GM23338 (cell line): Measurements from ENCODE around the gene REEP5. TPM values are rescaled to one million over a fixed set of nuclear protein-coding genes. Genes with fewer than 3 reads are reported as not detected.

Source experiments
- ATAC-seq: fragments of 200-7000 bp; cut with Tn5 transposase; 3 replicates; pipeline ENCODE4 v1.9.1; 2020
- DNase-seq: peaks from one replicate; pipeline ENCODE4 v3.0.0-alpha.2; 2015; ENCODE audit warnings: low spot score
- H2AFZ ChIP-seq: fragments of 200-600 bp; sonication (generic); 2 replicates; pipeline ENCODE4 v1.8.0; 2016; ENCODE audit warnings: antibody characterized with exemption, mild to moderate bottlenecking, moderate library complexity
- H3F3A ChIP-seq: fragments of 200-600 bp; sonication (generic); replicated peaks from 2 replicates; pipeline ENCODE4 v1.8.0; 2017; ENCODE audit warnings: antibody characterized with exemption, mixed run types, low read depth
- H3K27ac ChIP-seq: fragments of 200-600 bp; sonication (generic); 2 replicates; pipeline ENCODE4 v1.6.1; 2016; ENCODE audit warnings: low read depth
- H3K27me3 ChIP-seq: fragments of 200-600 bp; sonication (generic); 2 replicates; pipeline ENCODE4 v1.8.0; 2016; ENCODE audit warnings: mild to moderate bottlenecking, mixed run types, moderate library complexity; ENCODE audit not compliant: insufficient read depth
- H3K36me3 ChIP-seq: fragments of 200-600 bp; sonication (generic); 2 replicates; pipeline ENCODE4 v1.8.0; 2016; ENCODE audit warnings: mild to moderate bottlenecking; ENCODE audit not compliant: insufficient read depth
- H3K4me1 ChIP-seq: fragments of 200-600 bp; sonication (generic); 2 replicates; pipeline ENCODE4 v1.8.0; 2016; ENCODE audit warnings: mild to moderate bottlenecking, moderate library complexity; ENCODE audit not compliant: insufficient read depth
- H3K4me2 ChIP-seq: fragments of 200-600 bp; sonication (generic); 2 replicates; pipeline ENCODE4 v1.7.1; 2017; ENCODE audit warnings: mixed run types
- H3K4me3 ChIP-seq: fragments of 200-600 bp; sonication (generic); 2 replicates; pipeline ENCODE4 v1.6.1; 2016; ENCODE audit warnings: mixed run types
- H3K79me2 ChIP-seq: fragments of 200-600 bp; sonication (generic); replicated peaks from 2 replicates; pipeline ENCODE4 v1.8.0; 2017; ENCODE audit warnings: mild to moderate bottlenecking; ENCODE audit not compliant: insufficient read depth
- H3K9me2 ChIP-seq: fragments of 200-600 bp; sonication (generic); 2 replicates; pipeline ENCODE4 v1.8.0; 2017; ENCODE audit not compliant: insufficient read depth
- H4K20me1 ChIP-seq: fragments of 200-600 bp; sonication (generic); replicated peaks from 2 replicates; pipeline ENCODE4 v1.8.0; 2017; ENCODE audit warnings: mild to moderate bottlenecking; ENCODE audit not compliant: insufficient read depth
- H3K27ac Mint-ChIP-seq: 2 replicates; pipeline ENCODE4 v1.8.0; 2020; ENCODE audit warnings: inconsistent platforms, mild to moderate bottlenecking, moderate library complexity, mixed read lengths
- H3K27me3 Mint-ChIP-seq: 3 replicates; pipeline ENCODE4 v1.8.0; 2022; ENCODE audit warnings: low read depth, mild to moderate bottlenecking, moderate library complexity, mixed read lengths, inconsistent platforms; ENCODE audit not compliant: insufficient read depth, poor library complexity
- H3K36me3 Mint-ChIP-seq: 3 replicates; pipeline ENCODE4 v1.8.0; 2021; ENCODE audit warnings: low read depth, mild to moderate bottlenecking, inconsistent platforms, moderate library complexity, mixed read lengths
- H3K4me1 Mint-ChIP-seq: 3 replicates; pipeline ENCODE4 v1.8.0; 2020; ENCODE audit warnings: mild to moderate bottlenecking, inconsistent platforms, mixed read lengths
- H3K4me3 Mint-ChIP-seq: 3 replicates; pipeline ENCODE4 v1.8.0; 2021; ENCODE audit warnings: moderate library complexity, mild to moderate bottlenecking, inconsistent platforms, mixed read lengths
- H3K9me3 Mint-ChIP-seq: 3 replicates; pipeline ENCODE4 v1.8.0; 2020; ENCODE audit warnings: moderate library complexity, mild to moderate bottlenecking, inconsistent platforms, mixed read lengths
- CREB1 ChIP-seq: fragments of 250-450 bp; sonication (Bioruptor Pico); IDR thresholded peaks from 2 replicates; pipeline ENCODE4 v1.5.0; 2020; ENCODE audit warnings: low read depth, mild to moderate bottlenecking, moderate library complexity
- EZH2 ChIP-seq: fragments of 200-600 bp; sonication (generic); IDR thresholded peaks from one replicate; pipeline ENCODE4 v1.8.0; 2017; ENCODE audit warnings: antibody characterized with exemption, mild to moderate bottlenecking, low read depth; ENCODE audit not compliant: unreplicated experiment
- EZH2phosphoT487 ChIP-seq: fragments of 200-600 bp; sonication (generic); IDR thresholded peaks from one replicate; pipeline ENCODE4 v1.8.1; 2018; ENCODE audit warnings: antibody characterized with exemption; ENCODE audit not compliant: unreplicated experiment
- JUNB ChIP-seq: IDR thresholded peaks from one replicate; pipeline ENCODE4 v1.6.1; 2016; ENCODE audit warnings: antibody characterized with exemption; ENCODE audit not compliant: unreplicated experiment
- NANOG ChIP-seq: IDR thresholded peaks from 2 replicates; pipeline ENCODE4 v1.6.1; 2016; ENCODE audit warnings: antibody characterized with exemption, borderline replicate concordance
- POLR2AphosphoS5 ChIP-seq: IDR thresholded peaks from 2 replicates; pipeline ENCODE4 v1.6.1; 2016; ENCODE audit warnings: antibody characterized with exemption, low read depth
- STAT1 ChIP-seq: IDR thresholded peaks from one replicate; pipeline ENCODE4 v1.6.1; 2016; ENCODE audit warnings: antibody characterized with exemption; ENCODE audit not compliant: unreplicated experiment
- ZNF114 ChIP-seq: fragments of 250-450 bp; sonication (Bioruptor Pico); IDR thresholded peaks from 2 replicates; pipeline ENCODE4 v1.5.0; 2020; ENCODE audit warnings: mild to moderate bottlenecking, moderate library complexity
- ZNF331 ChIP-seq: fragments of 250-450 bp; sonication (Bioruptor Pico); IDR thresholded peaks from 2 replicates; pipeline ENCODE4 v1.5.0; 2020; ENCODE audit warnings: low read depth, mild to moderate bottlenecking, moderate library complexity
- polyA plus RNA-seq: library from polyadenylated mRNA; unstranded; fragments of >200 nt; fragmentation: Nextera tagmentation; extraction: Ambion mirVana; gene quantifications from 2 replicates; pipeline ENCODE4 v1.2.1, GENCODE V29; 2016
- total RNA-seq: library from RNA; depleted of rRNA; stranded (reverse); fragments of >200 nt; shearing (Covaris generic); gene quantifications from 2 replicates; pipeline ENCODE4 v1.2.3, GENCODE V29; 2014
- TF ChIP-seq, protein P1 (sequence below), 2 experiments: fragments of 200-600 bp in 1 of 2; sonication (generic) in 1 of 2; conservative IDR thresholded peaks; 2 replicates each; pipeline versions ENCODE4 v1.5.1 to v1.6.1; 2016 to 2017; ENCODE audit warnings: antibody characterized with exemption in 2 of 2, low read depth in 2 of 2, mild to moderate bottlenecking in 2 of 2, moderate library complexity in 1 of 2
- TF ChIP-seq, protein P2 (sequence below): IDR thresholded peaks from one replicate; pipeline ENCODE4 v1.6.1; 2018; ENCODE audit warnings: antibody characterized with exemption; ENCODE audit not compliant: unreplicated experiment
- TF ChIP-seq, protein P3 (sequence below): IDR thresholded peaks from 2 replicates; pipeline ENCODE4 v1.6.1; 2016; ENCODE audit warnings: antibody characterized with exemption

Gene REEP5
- total and polyA plus RNA-seq, 2 experiments from 2014 or later, result 32.5 to 111 TPM

DNA sequence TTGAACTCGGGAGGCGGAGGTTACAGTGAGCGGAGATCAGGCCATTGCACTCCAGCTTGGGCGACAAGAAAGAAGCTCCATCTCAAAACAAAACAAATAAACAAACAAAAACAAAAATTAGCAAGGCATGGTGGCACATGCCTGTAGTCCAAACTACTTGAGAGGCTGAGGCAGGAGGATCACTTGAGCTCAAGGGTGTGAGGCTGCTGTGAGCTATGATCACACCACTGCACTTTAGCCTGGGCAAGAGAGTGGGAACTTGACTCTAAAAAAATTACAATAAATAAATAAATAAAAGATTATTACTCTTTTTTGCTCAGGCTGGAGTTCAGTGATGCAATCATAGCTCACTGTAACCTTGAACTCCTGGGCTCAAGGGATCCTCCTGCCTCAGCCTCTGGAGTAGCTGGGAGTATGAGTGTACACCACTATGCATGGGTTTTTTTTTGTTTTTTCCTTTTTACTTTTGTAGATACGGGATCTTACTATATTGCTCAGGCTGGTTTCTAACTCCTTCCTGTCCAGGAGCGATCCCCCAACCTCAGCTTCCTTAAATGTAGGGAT lies 45.6 kb upstream of the REEP5 start (continued):
- TF ChIP-seq ZNF114 (CRISPR knock-in tag) (no peak), STAT1 (no peak), NANOG (no peak), EZH2phosphoT487 (no peak), JUNB (no peak), CREB1 (no peak), EZH2 (no peak)
- TF ChIP-seq, protein P1, sequence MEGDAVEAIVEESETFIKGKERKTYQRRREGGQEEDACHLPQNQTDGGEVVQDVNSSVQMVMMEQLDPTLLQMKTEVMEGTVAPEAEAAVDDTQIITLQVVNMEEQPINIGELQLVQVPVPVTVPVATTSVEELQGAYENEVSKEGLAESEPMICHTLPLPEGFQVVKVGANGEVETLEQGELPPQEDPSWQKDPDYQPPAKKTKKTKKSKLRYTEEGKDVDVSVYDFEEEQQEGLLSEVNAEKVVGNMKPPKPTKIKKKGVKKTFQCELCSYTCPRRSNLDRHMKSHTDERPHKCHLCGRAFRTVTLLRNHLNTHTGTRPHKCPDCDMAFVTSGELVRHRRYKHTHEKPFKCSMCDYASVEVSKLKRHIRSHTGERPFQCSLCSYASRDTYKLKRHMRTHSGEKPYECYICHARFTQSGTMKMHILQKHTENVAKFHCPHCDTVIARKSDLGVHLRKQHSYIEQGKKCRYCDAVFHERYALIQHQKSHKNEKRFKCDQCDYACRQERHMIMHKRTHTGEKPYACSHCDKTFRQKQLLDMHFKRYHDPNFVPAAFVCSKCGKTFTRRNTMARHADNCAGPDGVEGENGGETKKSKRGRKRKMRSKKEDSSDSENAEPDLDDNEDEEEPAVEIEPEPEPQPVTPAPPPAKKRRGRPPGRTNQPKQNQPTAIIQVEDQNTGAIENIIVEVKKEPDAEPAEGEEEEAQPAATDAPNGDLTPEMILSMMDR (conservative IDR thresholded peaks at IDR 0.05; ENCODE audit: low read depth in 2 of 2), result no peak

DNA sequence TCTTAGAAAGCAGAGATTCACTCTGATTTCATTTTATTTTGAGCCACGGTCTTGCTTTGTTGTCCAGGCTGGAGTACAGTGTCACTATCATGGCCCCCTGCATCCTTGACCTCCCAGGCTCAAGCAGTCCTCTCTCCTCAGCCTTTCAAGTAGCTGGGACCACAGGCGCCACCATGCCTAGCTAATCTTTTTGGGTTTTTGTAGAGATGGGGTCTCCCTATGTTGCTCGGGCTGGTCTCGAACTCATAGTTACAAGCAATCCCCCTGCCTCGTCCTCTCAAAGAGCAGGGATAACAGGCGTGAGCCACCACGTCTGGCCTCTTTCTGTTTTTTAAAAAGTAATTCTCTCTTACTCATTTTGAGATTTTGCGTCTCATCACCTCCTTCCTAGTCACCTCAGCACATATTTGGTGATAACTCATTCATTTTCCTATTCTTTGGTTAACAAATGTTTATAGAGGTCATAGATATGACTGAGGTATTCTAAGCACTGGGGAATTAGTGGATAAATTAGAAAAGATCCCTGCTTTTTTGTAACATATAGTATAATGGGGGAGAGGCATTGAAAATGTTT lies 43.8 kb upstream of the REEP5 start:
- Mint-ChIP-seq H3K9me3 (no peaks in the 10 kb centered on the region), H3K4me1 (peaks cover 21% of the 10 kb centered on the region), H3K4me3 (no peak overlapping the region), H3K27ac (no peak overlapping the region), H3K36me3 (no peaks in the 10 kb centered on the region), H3K27me3 (no peaks in the 10 kb centered on the region)
- Histone ChIP-seq H3K36me3 (no peaks in the 10 kb centered on the region), H3K79me2 (no peaks in the 10 kb centered on the region), H3K4me2 (no peak overlapping the region), H4K20me1 (no peaks in the 10 kb centered on the region), H3K9me2 (no peaks in the 10 kb centered on the region), H3F3A (no peaks in the 10 kb centered on the region), H2AFZ (no peak overlapping the region), H3K4me1 (peaks cover 12% of the 10 kb centered on the region), H3K27me3 (no peaks in the 10 kb centered on the region), H3K27ac (no peak overlapping the region), H3K4me3 (no peak overlapping the region)
- no peak for ATAC-seq
- DNase-seq, result no peak
- TF ChIP-seq ZNF114 (CRISPR knock-in tag), result no peak
- no peak for TF ChIP-seq EZH2
- no peak for TF ChIP-seq NANOG
- TF ChIP-seq, protein P2, sequence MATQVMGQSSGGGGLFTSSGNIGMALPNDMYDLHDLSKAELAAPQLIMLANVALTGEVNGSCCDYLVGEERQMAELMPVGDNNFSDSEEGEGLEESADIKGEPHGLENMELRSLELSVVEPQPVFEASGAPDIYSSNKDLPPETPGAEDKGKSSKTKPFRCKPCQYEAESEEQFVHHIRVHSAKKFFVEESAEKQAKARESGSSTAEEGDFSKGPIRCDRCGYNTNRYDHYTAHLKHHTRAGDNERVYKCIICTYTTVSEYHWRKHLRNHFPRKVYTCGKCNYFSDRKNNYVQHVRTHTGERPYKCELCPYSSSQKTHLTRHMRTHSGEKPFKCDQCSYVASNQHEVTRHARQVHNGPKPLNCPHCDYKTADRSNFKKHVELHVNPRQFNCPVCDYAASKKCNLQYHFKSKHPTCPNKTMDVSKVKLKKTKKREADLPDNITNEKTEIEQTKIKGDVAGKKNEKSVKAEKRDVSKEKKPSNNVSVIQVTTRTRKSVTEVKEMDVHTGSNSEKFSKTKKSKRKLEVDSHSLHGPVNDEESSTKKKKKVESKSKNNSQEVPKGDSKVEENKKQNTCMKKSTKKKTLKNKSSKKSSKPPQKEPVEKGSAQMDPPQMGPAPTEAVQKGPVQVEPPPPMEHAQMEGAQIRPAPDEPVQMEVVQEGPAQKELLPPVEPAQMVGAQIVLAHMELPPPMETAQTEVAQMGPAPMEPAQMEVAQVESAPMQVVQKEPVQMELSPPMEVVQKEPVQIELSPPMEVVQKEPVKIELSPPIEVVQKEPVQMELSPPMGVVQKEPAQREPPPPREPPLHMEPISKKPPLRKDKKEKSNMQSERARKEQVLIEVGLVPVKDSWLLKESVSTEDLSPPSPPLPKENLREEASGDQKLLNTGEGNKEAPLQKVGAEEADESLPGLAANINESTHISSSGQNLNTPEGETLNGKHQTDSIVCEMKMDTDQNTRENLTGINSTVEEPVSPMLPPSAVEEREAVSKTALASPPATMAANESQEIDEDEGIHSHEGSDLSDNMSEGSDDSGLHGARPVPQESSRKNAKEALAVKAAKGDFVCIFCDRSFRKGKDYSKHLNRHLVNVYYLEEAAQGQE, result no peak
- no peak for TF ChIP-seq ZNF331 (CRISPR knock-in tag)
- TF ChIP-seq, protein P1 (conservative IDR thresholded peaks at IDR 0.05; ENCODE audit: low read depth in 2 of 2), result no peak
- TF ChIP-seq JUNB, result no peak
- TF ChIP-seq, protein P3, sequence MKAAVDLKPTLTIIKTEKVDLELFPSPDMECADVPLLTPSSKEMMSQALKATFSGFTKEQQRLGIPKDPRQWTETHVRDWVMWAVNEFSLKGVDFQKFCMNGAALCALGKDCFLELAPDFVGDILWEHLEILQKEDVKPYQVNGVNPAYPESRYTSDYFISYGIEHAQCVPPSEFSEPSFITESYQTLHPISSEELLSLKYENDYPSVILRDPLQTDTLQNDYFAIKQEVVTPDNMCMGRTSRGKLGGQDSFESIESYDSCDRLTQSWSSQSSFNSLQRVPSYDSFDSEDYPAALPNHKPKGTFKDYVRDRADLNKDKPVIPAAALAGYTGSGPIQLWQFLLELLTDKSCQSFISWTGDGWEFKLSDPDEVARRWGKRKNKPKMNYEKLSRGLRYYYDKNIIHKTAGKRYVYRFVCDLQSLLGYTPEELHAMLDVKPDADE, result no peak
- no peak for TF ChIP-seq POLR2AphosphoS5
